Esophagus muscularis mucosa (tissue), 4 donors: Measurements from ENCODE around the gene HSD3B2.

Source experiments
- EP300 ChIP-seq: sonication (generic); formaldehyde crosslinking; IDR thresholded peaks from one replicate; pipeline ENCODE4 v1.6.1; 2017; ENCODE audit warnings: antibody characterized with exemption
- POLR2A ChIP-seq: fragments of 450-650 bp; IDR thresholded peaks from one replicate; pipeline ENCODE4 v1.6.1; 2017; ENCODE audit warnings: antibody characterized with exemption, moderate library complexity, mild to moderate bottlenecking, low read depth
- POLR2AphosphoS5 ChIP-seq, 2 donors: sonication (generic); formaldehyde crosslinking; IDR thresholded peaks; one replicate each; pipeline ENCODE4 v1.6.1; 2017; ENCODE audit warnings: antibody characterized with exemption in 2 of 2
- TF ChIP-seq, protein P1 (sequence below), 3 experiments: fragments of 200-600 bp in 2 of 3; fragments of 450-650 bp in 1 of 3; sonication (generic) in 2 of 3; IDR thresholded peaks; one replicate each; pipeline ENCODE4 v1.5.1; 2017 to 2019; ENCODE audit warnings: antibody characterized with exemption in 3 of 3, mild to moderate bottlenecking in 2 of 3, moderate library complexity in 1 of 3

GRCh38 chr1:119471566-119471965 lies 56.6 kb downstream of the HSD3B2 start:
- TF ChIP-seq, protein P1, sequence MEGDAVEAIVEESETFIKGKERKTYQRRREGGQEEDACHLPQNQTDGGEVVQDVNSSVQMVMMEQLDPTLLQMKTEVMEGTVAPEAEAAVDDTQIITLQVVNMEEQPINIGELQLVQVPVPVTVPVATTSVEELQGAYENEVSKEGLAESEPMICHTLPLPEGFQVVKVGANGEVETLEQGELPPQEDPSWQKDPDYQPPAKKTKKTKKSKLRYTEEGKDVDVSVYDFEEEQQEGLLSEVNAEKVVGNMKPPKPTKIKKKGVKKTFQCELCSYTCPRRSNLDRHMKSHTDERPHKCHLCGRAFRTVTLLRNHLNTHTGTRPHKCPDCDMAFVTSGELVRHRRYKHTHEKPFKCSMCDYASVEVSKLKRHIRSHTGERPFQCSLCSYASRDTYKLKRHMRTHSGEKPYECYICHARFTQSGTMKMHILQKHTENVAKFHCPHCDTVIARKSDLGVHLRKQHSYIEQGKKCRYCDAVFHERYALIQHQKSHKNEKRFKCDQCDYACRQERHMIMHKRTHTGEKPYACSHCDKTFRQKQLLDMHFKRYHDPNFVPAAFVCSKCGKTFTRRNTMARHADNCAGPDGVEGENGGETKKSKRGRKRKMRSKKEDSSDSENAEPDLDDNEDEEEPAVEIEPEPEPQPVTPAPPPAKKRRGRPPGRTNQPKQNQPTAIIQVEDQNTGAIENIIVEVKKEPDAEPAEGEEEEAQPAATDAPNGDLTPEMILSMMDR (IDR thresholded peaks at IDR 0.05): no peak
- no peak for TF ChIP-seq POLR2A
- TF ChIP-seq POLR2AphosphoS5 (IDR thresholded peaks at IDR 0.05): no peak
- TF ChIP-seq EP300: no peak
